Retina (tissue), 1 donor: Measurements from ENCODE around the gene ING3.
"Not testable (repeated sequence)": the region's sequence is repeated elsewhere in the genome, so short reads cannot be mapped to it uniquely, and the experiment has no call there.

Source experiments
- DNase-seq: peaks from one replicate; pipeline ENCODE4 v3.0.0-alpha.2; 2016

ING3 gene

DNA sequence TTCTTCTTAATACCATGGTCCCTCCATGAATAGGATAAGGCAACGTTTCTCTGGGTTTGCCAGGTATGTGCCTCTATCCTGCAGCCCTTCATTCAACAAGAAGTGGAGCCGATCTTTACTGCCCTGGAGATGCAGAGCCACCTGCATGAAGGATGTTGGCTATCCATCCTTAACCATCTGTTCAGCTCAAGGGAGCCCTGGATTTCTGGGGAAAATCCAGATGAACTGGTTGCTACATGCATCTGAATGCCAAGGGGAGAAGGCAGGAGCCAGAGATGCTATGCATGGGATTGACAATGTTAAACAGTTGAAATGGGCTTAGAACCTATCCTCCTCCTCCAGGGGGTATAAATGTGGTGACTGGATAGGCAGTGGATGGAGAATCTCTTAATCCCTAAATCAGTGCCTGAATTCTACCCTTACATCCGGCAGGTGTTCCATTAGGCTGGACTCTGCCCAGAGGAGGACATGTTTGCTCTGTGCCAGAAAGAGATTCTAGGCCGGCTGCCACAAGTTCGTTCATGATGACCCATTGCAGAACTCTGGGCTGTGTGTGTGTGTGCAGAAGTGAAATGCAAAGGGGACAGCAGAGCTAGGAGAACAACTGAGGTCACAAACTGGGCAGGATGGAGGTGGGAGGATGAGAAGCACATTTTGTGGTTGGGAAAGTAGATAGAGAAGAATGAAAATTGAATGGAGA is 53.6 kb downstream of the ING3 start:
- no peak for DNase-seq

DNA sequence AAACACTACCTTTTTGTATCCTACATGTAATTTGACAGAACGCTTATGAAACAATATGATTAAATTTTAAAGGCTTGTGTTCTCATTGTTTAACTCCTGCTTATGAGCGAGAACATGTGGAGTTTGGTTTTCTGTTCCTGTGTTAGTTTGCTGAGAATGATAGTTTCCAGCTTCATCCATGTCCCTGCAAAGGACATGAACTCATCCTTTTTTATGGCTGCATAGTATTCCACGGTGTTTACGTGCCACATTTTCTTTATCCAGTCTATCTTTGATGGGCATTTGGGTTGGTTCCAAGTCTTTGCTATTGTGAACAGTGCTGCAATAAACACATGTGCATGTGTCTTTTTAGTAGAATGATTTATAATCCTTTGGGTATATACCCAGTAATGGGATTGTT is 54.5 kb downstream of the ING3 start:
- DNase-seq = not testable (repeated sequence)

DNA sequence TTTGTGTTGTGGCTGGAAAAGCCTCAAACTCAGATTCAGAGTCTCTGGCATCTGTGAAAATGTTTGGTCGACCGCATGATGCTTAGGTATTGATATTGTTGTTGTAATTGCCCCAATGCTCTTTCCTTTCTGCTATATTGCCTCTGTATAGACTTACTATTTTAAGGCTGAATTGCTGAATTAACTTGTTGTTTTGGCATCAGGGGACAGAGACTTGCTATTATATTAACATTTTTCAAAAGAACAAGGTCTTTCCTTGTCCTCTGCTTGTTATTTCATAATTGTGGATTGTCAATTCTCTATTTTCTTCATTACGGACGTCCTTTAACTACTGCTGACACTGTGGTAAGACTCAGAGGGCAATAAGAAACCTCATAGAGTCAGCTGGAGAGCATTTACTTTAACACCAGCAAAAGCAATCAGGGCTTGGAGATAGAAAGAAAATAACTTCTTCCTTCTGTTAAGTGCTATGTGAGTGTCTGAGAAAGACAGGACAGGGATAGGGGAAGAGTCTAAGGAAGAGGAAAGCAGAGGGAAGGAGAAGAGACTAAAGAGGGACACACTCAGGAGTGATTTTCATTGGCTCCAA is 55.5 kb downstream of the ING3 start:
- DNase-seq = no peak

GRCh38 chr7:121006711-121007315 is 56.2 kb downstream of the ING3 start:
- no peak for DNase-seq

DNA sequence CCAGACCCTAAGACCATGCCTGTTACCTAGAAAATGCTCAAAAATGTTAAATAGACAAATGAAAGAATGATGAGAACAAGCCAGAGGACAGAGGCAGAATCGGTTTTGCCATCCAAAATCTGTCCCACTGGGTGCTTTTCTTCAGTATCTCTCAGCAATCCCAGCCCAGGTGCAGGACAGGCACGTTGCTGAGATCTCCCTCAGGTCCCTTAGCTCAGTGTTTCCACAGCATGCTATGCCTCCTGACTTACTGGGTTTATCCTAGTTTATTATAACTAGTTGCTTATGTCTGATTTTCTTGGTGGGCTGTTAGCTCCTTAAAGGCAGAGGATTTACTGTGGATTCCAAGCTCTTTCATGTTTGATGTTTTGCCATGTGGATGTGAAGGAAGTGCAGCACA is 58.2 kb downstream of the ING3 start:
- DNase-seq = no peak

DNA sequence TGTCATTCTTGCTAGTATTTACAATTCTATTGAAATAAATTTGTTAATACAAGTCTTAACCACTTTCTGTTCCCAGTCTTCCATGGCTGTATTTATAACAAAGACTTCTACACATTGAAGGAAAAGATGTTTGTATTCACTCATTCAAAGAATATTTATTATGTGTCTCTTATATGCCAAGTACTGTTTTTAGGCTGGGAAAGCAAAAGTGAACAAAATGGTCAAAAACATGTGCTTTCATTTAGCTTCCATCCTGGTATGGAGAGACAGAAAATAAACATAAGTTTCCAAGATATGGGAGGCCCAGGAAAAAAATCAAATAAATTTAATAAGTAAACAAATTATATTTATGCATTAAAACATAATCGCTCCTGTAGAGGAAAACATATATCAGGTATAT is 60.8 kb downstream of the ING3 start:
- DNase-seq = no peak

DNA sequence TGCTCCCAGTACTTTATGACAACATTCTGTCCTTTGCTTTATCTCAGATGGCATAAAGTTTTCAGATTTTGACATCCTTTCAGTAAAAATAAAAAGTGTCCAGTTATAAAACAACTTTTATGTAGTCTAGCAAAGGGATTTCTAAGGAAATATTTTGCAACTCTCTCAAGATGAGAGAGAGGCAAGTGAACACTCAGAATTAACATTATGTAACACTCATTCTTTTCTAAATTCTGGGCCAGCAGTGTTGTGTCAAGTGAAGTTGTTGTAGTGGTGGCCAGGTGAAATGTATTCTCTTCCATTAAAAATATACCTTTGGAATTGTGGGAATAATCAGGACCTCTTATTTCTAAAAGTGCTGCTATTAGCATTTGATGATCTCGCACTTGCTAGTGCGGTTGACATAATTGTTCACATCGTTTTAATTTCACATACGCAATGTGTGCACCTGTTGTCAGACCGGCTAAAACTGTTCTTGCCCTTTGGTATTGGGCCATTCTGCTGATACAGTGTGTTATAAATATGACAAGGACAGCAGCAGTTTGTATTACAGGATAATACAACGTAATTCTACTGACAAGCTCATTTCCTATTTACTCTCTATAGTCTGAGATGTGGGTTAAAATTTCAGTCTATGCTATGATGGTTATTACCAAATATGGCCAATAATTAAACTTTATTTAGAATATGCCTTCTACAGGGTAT is 61.7 kb downstream of the ING3 start:
- DNase-seq = no peak

- DNase-seq = no peak
Measured at GRCh38 chr7:121012919-121013318, 62.3 kb downstream of the ING3 start.

DNA sequence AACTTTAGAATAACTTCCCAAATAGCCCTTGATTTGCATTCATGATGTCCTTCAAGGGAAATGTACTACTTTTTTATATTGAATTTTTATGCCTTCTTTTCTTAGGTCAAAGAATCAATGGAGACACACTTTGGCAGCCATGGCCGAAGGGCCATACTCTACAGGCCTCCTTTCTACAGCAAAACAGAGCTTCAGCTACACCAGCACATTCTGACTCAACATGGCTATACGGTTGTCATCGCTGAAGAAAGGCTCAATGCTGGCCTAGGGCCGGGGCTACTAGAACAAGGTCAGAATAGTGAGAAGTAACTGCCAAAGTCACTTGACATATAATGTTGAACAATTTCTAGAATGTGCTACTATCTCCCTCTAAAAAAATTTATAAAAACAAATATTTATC is 65.0 kb downstream of the ING3 start:
- DNase-seq = no peak

- no peak for DNase-seq
Measured at GRCh38 chr7:121016966-121017365, 66.4 kb downstream of the ING3 start.

DNA sequence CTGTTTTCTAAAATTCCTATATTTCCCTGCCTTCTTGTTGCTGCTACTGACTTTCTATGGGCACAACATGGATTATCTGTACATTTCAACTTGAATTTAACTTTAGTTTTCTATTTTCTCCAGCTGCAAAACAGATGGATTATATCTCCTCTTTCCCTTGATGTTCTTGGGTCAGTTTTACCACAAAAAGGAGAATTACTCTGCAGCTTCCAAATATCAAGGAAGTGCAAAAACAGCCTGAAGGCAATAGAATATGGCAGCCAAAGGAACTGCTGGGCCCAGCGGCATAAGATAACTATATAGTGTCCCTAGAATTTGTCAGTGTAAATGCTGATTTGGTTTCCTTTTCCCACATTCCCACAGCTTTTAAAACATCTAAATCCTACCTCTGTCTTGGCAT is 67.0 kb downstream of the ING3 start:
- DNase-seq = no peak

DNA sequence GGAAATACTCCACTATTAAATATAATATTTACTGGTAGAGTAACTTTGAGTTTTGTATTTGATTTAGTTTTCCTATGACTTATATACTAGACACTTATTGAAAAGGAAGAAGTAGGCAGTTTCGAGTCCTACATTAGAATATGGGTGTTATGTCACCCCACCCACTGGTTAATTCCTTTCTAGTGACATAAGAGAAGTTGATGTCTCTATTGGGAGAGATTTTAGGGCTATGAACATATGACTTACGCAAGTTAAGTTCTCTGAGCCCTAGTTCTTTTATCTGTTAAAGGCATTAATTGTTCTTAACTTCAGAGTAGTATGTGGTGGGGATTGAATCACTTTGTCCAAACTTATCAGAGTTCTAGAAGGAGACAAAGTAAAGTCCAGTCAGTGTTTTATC is 68.4 kb downstream of the ING3 start:
- DNase-seq = no peak

DNA sequence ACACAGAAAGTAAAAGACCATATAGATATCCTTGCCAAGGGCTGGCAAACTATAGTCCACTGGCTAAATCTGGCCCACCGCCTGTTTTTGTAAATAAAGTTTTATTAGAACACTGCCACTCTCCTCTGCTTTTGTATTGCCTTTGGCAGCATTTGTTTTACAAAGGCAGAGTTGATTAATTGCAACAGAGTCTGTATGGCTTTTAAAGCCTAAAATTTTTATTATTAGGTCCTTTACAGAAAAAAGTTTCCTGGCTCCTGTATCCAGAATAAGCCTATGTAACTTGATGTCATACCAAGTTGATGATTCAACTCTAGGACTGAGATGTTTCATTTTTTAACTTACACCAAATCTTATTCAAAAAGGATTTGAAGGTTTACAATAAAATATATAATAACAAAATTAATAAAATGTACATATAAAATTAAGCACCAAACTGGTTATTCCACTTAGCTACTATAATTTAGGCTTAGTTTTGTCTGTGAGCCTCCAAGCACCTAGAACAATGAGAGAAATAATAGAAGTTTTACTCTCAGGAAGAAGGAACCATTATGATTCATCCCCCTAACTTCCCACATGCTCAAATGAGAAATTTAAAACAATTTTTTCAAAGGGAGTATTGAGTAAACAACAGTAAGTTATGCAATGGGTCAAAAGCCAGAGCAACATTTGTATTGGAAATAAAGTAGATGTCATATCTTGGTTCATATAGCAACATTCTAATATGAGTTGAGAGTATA is 69.8 kb downstream of the ING3 start:
- no peak for DNase-seq

GRCh38 chr7:121020989-121021969 is 70.7 kb downstream of the ING3 start:
- no peak for DNase-seq

DNA sequence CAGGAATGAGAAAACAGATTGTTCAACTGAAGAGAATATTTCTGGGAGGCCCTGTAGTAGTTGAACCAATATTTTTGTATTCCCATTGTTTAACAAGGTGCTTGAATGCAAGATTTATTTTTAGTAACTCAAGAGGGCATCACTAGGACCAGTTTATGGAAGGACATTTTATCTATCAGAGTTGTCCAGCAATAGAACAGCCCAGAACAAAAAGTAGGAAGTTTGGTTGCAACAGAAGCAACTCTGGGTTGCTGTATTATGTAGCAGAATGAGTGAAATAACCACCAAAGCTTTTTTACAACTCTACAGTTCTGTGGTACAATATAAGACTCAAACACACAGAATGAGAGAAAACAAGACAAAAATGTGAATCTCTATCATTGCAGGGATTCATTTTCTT is 72.6 kb downstream of the ING3 start:
- no peak for DNase-seq

DNA sequence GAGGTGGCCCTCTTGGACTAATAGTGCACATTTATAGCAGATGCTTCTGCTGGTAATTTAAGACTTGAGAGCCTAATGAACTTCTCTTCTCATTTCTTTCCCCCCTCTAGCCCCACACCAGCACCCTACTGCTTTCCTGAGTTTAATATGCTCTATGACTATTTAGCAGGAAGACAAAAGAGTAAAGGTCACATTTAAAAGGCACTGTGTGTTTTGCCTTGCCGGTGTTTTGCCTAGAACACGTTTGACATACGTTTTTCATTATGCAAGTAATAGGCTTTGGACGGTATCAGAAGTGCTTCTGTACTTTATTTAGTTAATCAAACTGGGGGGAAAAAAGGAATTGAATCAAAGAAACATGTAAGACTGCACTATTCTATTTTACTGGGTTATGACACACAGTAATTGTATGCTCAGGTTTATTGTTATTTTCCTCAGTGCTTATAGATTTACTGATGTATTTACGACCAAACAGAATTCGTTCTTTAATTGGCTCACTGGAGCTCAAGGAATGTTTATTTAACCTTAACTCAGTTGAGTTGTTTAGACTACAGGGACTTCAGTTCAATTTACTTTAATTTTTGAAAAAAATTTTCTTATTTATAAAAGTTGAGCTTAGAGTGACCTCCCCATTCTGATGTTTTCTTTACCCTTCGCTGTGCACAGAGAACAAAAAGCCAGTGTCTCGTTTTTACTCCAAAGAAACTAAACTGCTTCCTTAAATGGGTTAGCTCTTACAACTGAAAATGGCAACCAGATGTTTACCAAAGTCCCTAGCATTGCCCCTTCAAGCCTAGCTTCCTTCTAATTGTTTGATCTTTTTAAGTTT is 73.3 kb downstream of the ING3 start:
- no peak for DNase-seq

GRCh38 chr7:121024611-121025010 is 74.0 kb downstream of the ING3 start:
- DNase-seq = no peak

GRCh38 chr7:121026159-121026558 is 75.6 kb downstream of the ING3 start:
- DNase-seq = no peak

DNA sequence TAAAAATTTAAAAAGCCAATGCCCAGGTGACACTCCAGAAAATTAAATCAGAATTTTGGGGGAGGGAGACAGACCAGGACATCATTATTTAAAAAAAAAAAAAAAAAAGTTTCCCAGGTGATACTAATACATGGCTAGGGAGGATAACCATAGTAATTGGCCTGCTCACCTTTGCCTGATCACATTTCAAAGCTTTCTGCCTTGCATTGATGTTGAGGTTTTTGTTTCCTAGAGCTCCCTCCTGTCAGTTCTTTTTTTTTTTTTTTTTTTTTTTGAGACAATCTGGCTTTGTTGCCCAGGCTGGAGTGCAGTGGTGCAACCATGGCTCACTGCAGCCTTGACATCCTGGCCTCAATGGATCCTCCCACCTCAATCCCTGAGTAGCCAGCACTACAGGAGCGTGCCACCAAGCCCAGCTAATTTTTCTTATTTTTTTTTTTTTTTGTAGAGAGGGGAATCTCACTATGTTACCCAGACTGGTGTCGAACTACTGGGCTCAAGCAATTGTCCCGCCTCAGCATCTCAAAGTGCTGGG is 76.1 kb downstream of the ING3 start:
- no peak for DNase-seq
